Measurements from ENCODE around the gene PSMC6. TPM values are rescaled to one million over a fixed set of nuclear protein-coding genes. Genes with fewer than 3 reads are reported as not detected.

The PSMC6 gene
- polyA plus RNA-seq, 3 donors: 46.9 to 64.3 (median 48.6) TPM

GRCh38 chr14:52694761-52695480 is 12.1 kb upstream of the PSMC6 start:
- Histone ChIP-seq H4K20me1 (ENCODE audit: insufficient read depth, low read length) (peaks cover 33% of the 10 kb centered on the region), H3K27me3 (ENCODE audit: control insufficient read depth in 2 of 2, insufficient read depth in 2 of 2, low read length in 2 of 2) (no peaks in the 10 kb centered on the region), H3K36me3 (replicated peaks in 1 of 2; ENCODE audit: control insufficient read depth in 1 of 2, insufficient read depth in 2 of 2, low read length in 2 of 2) (no peaks in the 10 kb centered on the region), H3K9me3 (replicated peaks in 1 of 2; ENCODE audit: control insufficient read depth in 1 of 2, insufficient read depth in 1 of 2, low read length in 2 of 2) (no peaks in the 10 kb centered on the region), H3K4me1 (ENCODE audit: control insufficient read depth in 1 of 2, insufficient read depth in 2 of 2, low read length in 2 of 2) (peaks cover 46 to 55% of the 10 kb centered on the region in 2 donors), H3K79me2 (ENCODE audit: insufficient read depth, low read length) (peaks cover 55% of the 10 kb centered on the region), H3K4me3 (replicated peaks in 1 of 3; ENCODE audit: low read depth in 2 of 3, low read length in 3 of 3) (peak overlapping the region; percentile 64 to 96 (median 91)), H3K4me2 (replicated peaks; ENCODE audit: extremely low read depth, low read length, poor library complexity, severe bottlenecking) (peak overlapping the region; percentile 89), H3K27ac (ENCODE audit: low read depth in 1 of 2, low read length in 2 of 2) (peak overlapping the region; percentile 80 to 97), H2AFZ (ENCODE audit: insufficient read depth, low read depth, low read length, poor library complexity, severe bottlenecking) (peak overlapping the region; percentile 94), H3K9ac (ENCODE audit: insufficient read depth, low read length, poor library complexity, severe bottlenecking) (peak overlapping the region; percentile 99)
- H3K4me3 Mint-ChIP-seq: peak overlapping the region; percentile 94 to 96
- no peaks in the 10 kb centered on the region for H3K9me3 Mint-ChIP-seq
- peaks cover 59% of the 10 kb centered on the region for H3K4me1 Mint-ChIP-seq
- peak; percentile 29 to 52 (median 47) for DNase-seq
- peak overlapping the region; percentile 89 to 98 (median 94) for H3K27ac Mint-ChIP-seq
- TF ChIP-seq, protein P1, sequence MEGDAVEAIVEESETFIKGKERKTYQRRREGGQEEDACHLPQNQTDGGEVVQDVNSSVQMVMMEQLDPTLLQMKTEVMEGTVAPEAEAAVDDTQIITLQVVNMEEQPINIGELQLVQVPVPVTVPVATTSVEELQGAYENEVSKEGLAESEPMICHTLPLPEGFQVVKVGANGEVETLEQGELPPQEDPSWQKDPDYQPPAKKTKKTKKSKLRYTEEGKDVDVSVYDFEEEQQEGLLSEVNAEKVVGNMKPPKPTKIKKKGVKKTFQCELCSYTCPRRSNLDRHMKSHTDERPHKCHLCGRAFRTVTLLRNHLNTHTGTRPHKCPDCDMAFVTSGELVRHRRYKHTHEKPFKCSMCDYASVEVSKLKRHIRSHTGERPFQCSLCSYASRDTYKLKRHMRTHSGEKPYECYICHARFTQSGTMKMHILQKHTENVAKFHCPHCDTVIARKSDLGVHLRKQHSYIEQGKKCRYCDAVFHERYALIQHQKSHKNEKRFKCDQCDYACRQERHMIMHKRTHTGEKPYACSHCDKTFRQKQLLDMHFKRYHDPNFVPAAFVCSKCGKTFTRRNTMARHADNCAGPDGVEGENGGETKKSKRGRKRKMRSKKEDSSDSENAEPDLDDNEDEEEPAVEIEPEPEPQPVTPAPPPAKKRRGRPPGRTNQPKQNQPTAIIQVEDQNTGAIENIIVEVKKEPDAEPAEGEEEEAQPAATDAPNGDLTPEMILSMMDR (IDR thresholded peaks at IDR 0.05): no peak
- peaks cover 0 to 1% (median 1%) of the 10 kb centered on the region in 3 donors for H3K27me3 Mint-ChIP-seq (ENCODE audit: low read depth in 3 of 3)
- under 1% methylated on average over 39 of the region's 46 CpGs for WGBS (ENCODE audit: insufficient coverage)
- peaks cover 2 to 3% of the 10 kb centered on the region in 2 donors for H3K36me3 Mint-ChIP-seq
- intact Hi-C loops (cut with micrococcal nuclease): loop anchor here (5.0 to 10.0 kb wide), 2 partner anchors 37 to 380 kb away; partner anchors contain the start of genes STYX (in 2 of the 2) and PTGER2 (in 1 of the 2)

DNA sequence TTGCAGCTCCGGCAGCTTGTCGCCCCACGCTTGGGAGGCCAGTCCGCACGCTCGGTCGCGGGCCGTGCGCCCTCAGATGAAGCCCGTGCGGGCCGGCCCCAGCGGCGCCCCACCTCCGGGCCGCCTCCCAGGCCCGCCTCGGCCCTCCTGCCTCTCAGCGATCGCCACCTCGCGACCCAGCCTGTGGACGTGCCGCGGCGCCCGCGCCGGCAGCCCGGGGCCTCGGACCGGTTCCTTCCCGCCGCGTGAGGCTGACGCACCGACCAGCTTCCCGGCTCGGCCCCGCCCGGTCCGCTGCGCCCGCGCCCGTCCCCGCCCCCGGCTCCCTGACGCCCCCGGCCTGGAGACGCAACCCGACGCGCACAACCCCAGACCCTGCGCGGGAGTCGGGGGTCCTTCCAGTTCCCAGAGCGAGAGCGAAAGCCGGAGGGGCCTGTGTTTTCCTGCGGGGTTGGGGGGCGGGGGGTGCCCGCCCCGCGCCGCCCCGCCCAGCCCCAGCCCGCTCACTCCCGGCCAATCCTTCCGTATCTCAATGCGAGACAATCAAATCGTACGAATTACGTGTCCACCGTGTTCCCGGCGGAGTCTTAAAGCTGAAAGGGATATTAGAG is 11.4 kb upstream of the PSMC6 start, which contains the start of gene ERO1A:
Gene ERO1A, minus strand, starts transcription at position 78 of the 611 bp plus-strand sequence. Its CDS starts 77 bp downstream, at position 1.
- H4K20me1 ChIP-seq (ENCODE audit: insufficient read depth, low read length): peaks cover 27% of the 10 kb centered on the region
- peaks cover 49 to 62% of the 10 kb centered on the region in 2 donors for H3K4me1 ChIP-seq (ENCODE audit: control insufficient read depth in 1 of 2, insufficient read depth in 2 of 2, low read length in 2 of 2)
- H3K27ac Mint-ChIP-seq: peak within 1 kb of the TSS; percentile 93 to 98 (median 94)
- H3K9me3 ChIP-seq (replicated peaks in 1 of 2; ENCODE audit: control insufficient read depth in 1 of 2, insufficient read depth in 1 of 2, low read length in 2 of 2): no peaks in the 10 kb centered on the region
- H3K4me3 Mint-ChIP-seq: peak within 1 kb of the TSS; percentile 94 to 96
- H3K4me2 ChIP-seq (replicated peaks; ENCODE audit: extremely low read depth, low read length, poor library complexity, severe bottlenecking): peak within 1 kb of the TSS; percentile 89
- intact Hi-C loops (cut with micrococcal nuclease): loop anchor here (5.0 to 10.0 kb wide), 2 partner anchors 37 to 381 kb away; partner anchors contain the start of genes STYX (in 2 of the 2) and PTGER2 (in 1 of the 2)
- peak; percentile 76 to 82 (median 76) for DNase-seq
- TF ChIP-seq, protein P1 (IDR thresholded peaks at IDR 0.05): no peak
- peaks cover 62% of the 10 kb centered on the region for H3K4me1 Mint-ChIP-seq
- H3K27me3 ChIP-seq (ENCODE audit: control insufficient read depth in 2 of 2, insufficient read depth in 2 of 2, low read length in 2 of 2): no peaks in the 10 kb centered on the region
- WGBS (ENCODE audit: insufficient coverage): under 1% methylated on average over 58 of the region's 78 CpGs
- peaks cover 48% of the 10 kb centered on the region for H3K79me2 ChIP-seq (ENCODE audit: insufficient read depth, low read length)
- H3K27ac ChIP-seq (ENCODE audit: low read depth in 1 of 2, low read length in 2 of 2): peak within 1 kb of the TSS; percentile 80 to 97
- peak within 1 kb of the TSS; percentile 94 for H2AFZ ChIP-seq (ENCODE audit: insufficient read depth, low read depth, low read length, poor library complexity, severe bottlenecking)
- no peaks in the 10 kb centered on the region for H3K9me3 Mint-ChIP-seq
- no peaks in the 10 kb centered on the region for H3K36me3 ChIP-seq (replicated peaks in 1 of 2; ENCODE audit: control insufficient read depth in 1 of 2, insufficient read depth in 2 of 2, low read length in 2 of 2)
- H3K4me3 ChIP-seq (replicated peaks in 1 of 3; ENCODE audit: low read depth in 2 of 3, low read length in 3 of 3): peak within 1 kb of the TSS; percentile 64 to 96 (median 91)
- peaks cover 2 to 3% of the 10 kb centered on the region in 2 donors for H3K36me3 Mint-ChIP-seq
- peaks cover 0 to 1% (median 1%) of the 10 kb centered on the region in 3 donors for H3K27me3 Mint-ChIP-seq (ENCODE audit: low read depth in 3 of 3)
- peak within 1 kb of the TSS; percentile 99 for H3K9ac ChIP-seq (ENCODE audit: insufficient read depth, low read length, poor library complexity, severe bottlenecking)

Measured in CD14-positive monocyte (primary cell).